Adipocyte (in vitro differentiated cells): ENCODE results near the gene CCDC83.

Source experiments
- DNase-seq: peaks from one replicate; pipeline ENCODE4 v3.0.0-alpha.2; 2015; ENCODE audit warnings: low read depth
- H3K27me3 ChIP-seq: replicated peaks from 2 replicates; pipeline ENCODE4 v1.7.0; 2013; ENCODE audit warnings: mild to moderate bottlenecking, low read length, moderate library complexity; ENCODE audit not compliant: control insufficient read depth, insufficient read depth
- H3K36me3 ChIP-seq: 2 replicates; pipeline ENCODE4 v1.7.0; 2013; ENCODE audit warnings: low read length, mild to moderate bottlenecking, moderate library complexity; ENCODE audit not compliant: control insufficient read depth, insufficient read depth, severe bottlenecking
- H3K4me1 ChIP-seq: 2 replicates; pipeline ENCODE4 v1.7.0; 2013; ENCODE audit warnings: mild to moderate bottlenecking, low read length, moderate library complexity; ENCODE audit not compliant: control insufficient read depth, insufficient read depth
- H3K4me3 ChIP-seq: 2 replicates; pipeline ENCODE4 v1.7.0; 2013; ENCODE audit warnings: mild to moderate bottlenecking, low read length, moderate library complexity
- H3K9ac ChIP-seq: 2 replicates; pipeline ENCODE4 v1.7.0; 2013; ENCODE audit warnings: mild to moderate bottlenecking, low read length, moderate library complexity
- H3K9me3 ChIP-seq: 2 replicates; pipeline ENCODE4 v1.7.0; 2013; ENCODE audit warnings: mild to moderate bottlenecking, low read length, moderate library complexity; ENCODE audit not compliant: control insufficient read depth

CCDC83 gene

DNA sequence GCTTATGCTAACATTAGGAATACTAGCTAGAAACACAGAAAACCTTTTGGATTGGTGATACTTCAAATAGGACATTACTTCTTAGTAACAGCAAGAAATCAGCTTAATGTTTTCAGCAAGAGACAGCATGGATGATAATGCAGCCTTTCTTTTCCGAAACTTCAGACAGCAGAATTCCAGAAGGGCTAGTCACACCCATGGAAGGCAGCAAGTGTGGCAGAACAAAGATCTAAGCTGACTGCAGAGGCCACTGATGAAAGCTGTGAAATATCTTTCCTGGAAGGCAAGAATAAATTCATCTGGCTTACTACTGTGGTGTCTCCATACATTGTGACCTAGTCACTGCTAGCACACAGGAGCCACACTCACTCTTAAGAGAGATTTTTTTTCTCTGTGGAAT, 100.3 kb downstream of the CCDC83 start:
- Histone ChIP-seq H3K36me3 (peaks cover 61% of the 10 kb centered on the region), H3K4me3 (no peak overlapping the region), H3K27me3 (no peaks in the 10 kb centered on the region), H3K4me1 (peaks cover 34% of the 10 kb centered on the region), H3K9me3 (no peaks in the 10 kb centered on the region), H3K9ac (peak overlapping the region; percentile 18)
- DNase-seq, result peak; percentile 68

DNA sequence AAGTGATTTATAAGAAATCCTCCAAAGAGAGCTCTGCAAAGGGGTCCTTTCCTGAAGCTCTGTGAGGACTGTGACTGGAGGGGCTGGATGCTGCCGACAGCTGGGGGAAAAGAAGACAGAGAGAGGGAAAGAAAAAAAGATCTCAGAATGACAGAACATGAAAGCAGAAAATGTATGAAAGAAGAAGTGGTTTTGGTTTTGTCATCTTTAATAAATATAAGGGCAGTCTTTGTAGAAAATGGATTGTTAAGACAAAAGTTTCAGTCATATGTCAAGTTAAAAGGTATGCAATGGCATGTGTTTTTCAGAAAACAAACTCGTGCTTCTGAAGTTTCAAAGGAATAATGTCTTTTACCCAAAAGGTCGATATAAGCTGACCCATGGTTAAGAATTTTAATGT, 105.5 kb downstream of the CCDC83 start:
- Histone ChIP-seq H3K36me3 (peaks cover 94% of the 10 kb centered on the region), H3K9ac (no peak overlapping the region), H3K4me1 (peaks cover 26% of the 10 kb centered on the region), H3K27me3 (no peaks in the 10 kb centered on the region), H3K4me3 (no peak overlapping the region), H3K9me3 (no peaks in the 10 kb centered on the region)
- no peak for DNase-seq

DNA sequence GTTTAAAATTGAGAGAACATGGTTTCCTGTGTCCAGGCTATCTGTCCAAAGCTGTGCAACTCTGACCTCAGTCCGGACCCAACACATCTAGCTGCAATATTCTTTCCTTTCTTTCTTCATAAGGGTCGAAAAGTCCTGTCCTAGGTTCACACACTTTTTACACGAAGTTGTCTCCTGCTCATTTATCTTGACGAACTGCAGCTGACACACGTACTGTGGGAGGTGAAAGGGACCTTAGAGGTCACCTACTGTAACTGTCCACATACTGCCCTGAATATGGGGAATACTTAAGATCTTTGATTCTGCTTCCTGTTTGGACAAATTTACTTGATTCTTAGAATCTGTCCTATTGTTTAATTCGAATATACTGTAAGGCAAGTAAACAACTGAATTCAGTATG, 105.9 kb downstream of the CCDC83 start:
- H3K9ac ChIP-seq, result no peak overlapping the region

DNA sequence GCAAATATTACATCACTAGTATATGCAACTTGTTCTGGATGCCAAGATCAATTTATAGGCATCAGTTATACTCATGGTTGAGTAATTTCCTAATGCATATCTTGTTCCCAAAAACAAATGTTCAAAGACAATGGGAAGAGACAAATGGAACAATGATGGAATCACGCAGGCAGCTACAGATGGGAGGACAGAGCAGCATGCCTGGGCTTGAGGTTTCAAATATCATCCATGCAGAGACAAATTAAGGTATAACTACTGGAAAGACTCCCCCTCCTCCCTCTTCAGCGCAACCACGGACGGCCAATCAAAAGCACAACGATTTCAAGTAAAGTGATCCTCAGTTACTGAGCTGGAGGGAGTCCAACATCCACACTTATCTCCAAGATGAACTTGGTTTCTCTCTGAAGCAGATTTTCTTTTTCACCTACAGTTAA, 106.8 kb downstream of the CCDC83 start:
- no peak for DNase-seq
- H3K36me3 ChIP-seq, result peaks cover 93% of the 10 kb centered on the region
- H3K4me3 ChIP-seq, result no peak overlapping the region
- no peaks in the 10 kb centered on the region for H3K9me3 ChIP-seq
- H3K9ac ChIP-seq, result no peak overlapping the region
- H3K27me3 ChIP-seq, result no peaks in the 10 kb centered on the region
- H3K4me1 ChIP-seq, result peaks cover 17% of the 10 kb centered on the region

More for the DNA sequence above, 105.9 kb downstream of the CCDC83 start:
- no peaks in the 10 kb centered on the region for H3K27me3 ChIP-seq
- H3K36me3 ChIP-seq, result peaks cover 93% of the 10 kb centered on the region
- H3K4me1 ChIP-seq, result peaks cover 22% of the 10 kb centered on the region
- no peaks in the 10 kb centered on the region for H3K9me3 ChIP-seq
- no peak overlapping the region for H3K4me3 ChIP-seq
- DNase-seq, result no peak

DNA sequence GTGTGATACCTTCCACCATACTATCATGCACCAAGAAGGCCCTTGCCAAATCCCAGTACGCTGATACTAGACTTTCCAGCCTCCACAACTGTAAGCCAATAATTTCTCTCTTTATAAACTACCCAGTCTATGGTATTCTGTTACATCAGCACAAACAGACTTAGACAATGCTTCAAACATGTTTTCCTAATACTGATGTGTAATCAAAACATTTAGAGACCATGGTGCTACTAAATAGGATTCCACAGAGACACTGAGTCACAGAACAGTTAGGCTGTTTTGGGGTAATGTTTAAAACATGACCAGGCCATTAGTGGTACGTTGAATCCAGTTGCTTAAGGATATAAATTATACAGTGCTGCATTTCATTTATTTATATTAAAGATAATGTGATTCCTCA, 110.0 kb downstream of the CCDC83 start:
- H3K36me3 ChIP-seq, result peaks cover 82% of the 10 kb centered on the region
- H3K9ac ChIP-seq, result no peak overlapping the region
- H3K9me3 ChIP-seq, result no peaks in the 10 kb centered on the region
- H3K4me3 ChIP-seq, result no peak overlapping the region
- peak; percentile 35 for DNase-seq
- H3K4me1 ChIP-seq, result peaks cover 38% of the 10 kb centered on the region
- no peaks in the 10 kb centered on the region for H3K27me3 ChIP-seq

DNA sequence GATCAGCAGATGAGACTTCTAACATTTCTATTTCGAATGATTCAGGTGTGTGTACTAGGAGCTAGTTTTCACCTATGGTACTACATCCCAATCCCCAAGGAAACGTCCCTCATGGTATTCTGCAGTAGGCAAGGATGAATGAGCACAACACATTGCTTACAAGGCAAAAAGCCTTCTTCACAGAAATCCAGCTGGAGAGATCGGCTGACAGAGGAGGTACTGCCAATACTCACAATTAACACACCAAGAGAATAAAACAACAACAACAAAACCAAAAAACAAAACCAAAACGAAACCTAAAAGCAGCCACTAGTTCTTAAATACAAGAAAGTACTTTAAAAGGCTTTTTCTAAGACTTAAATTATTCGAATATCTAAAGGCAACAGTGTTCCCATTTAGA, 112.3 kb downstream of the CCDC83 start:
- Histone ChIP-seq H3K27me3 (no peaks in the 10 kb centered on the region), H3K4me1 (peaks cover 31% of the 10 kb centered on the region), H3K9ac (no peak overlapping the region), H3K9me3 (no peaks in the 10 kb centered on the region), H3K4me3 (no peak overlapping the region), H3K36me3 (peaks cover 86% of the 10 kb centered on the region)
- DNase-seq, result no peak
